ENCODE data around the gene TRIM67. TPM values are rescaled to one million over a fixed set of nuclear protein-coding genes. Genes with fewer than 3 reads are reported as not detected.

TRIM67 gene
- total and polyA plus RNA-seq, 9 donors, result 0.02 to 0.92 (median 0.05) TPM; not detected in 6

- no peak for TF ChIP-seq POLR2A (IDR thresholded peaks at IDR 0.05)
- intact Hi-C loops (cut with DNase I), result no loop called here
- WGBS, 3 donors, result 94 to 96% (median 95%) methylated on average over 7 of the region's 7 CpGs
These were observed 38.0 kb downstream of the TRIM67 start for GRCh38 chr1:231199868-231200267.

GRCh38 chr1:231200388-231201031 is 38.7 kb downstream of the TRIM67 start:
- Histone ChIP-seq H3K36me3 (no peaks in the 10 kb centered on the region), H3K27ac (no peak overlapping the region), H3K27me3 (no peaks in the 10 kb centered on the region), H3K9me3 (no peaks in the 10 kb centered on the region), H3K4me1 (ENCODE audit: insufficient read depth) (no peaks in the 10 kb centered on the region), H3K4me3 (no peak overlapping the region)
- 26 to 32% (median 29%) methylated on average over 8 of the region's 8 CpGs for WGBS, 3 donors
- TF ChIP-seq EP300 (IDR thresholded peaks at IDR 0.05), result no peak
- no peak for TF ChIP-seq CTCF (IDR thresholded peaks at IDR 0.05)
- no peak for TF ChIP-seq POLR2A (IDR thresholded peaks at IDR 0.05)
- DNase-seq, result no peak
- intact Hi-C loops (cut with DNase I), result no loop called here

More at GRCh38 chr1:231199868-231200267, 38.0 kb downstream of the TRIM67 start:
- no peak for DNase-seq
- no peaks in the 10 kb centered on the region for H3K27me3 ChIP-seq
- no peak overlapping the region for H3K27ac ChIP-seq
- H3K4me1 ChIP-seq (ENCODE audit: insufficient read depth), result no peaks in the 10 kb centered on the region
- no peaks in the 10 kb centered on the region for H3K9me3 ChIP-seq
- H3K36me3 ChIP-seq, result no peaks in the 10 kb centered on the region
- H3K4me3 ChIP-seq, result no peak overlapping the region

- no peak overlapping the region for H3K4me3 ChIP-seq
- no peak for DNase-seq
- no peaks in the 10 kb centered on the region for H3K9me3 ChIP-seq
- TF ChIP-seq CTCF (IDR thresholded peaks at IDR 0.05) (no peak), POLR2A (IDR thresholded peaks at IDR 0.05) (no peak), EP300 (IDR thresholded peaks at IDR 0.05) (no peak)
- no peak overlapping the region for H3K27ac ChIP-seq
- no peaks in the 10 kb centered on the region for H3K27me3 ChIP-seq
- no peaks in the 10 kb centered on the region for H3K4me1 ChIP-seq (ENCODE audit: insufficient read depth)
- H3K36me3 ChIP-seq, result no peaks in the 10 kb centered on the region
- 68 to 70% (median 70%) methylated on average over 16 of the region's 16 CpGs for WGBS, 3 donors
- intact Hi-C loops (cut with DNase I), result no loop called here
These were observed 39.6 kb downstream of the TRIM67 start for GRCh38 chr1:231201375-231201978.

GRCh38 chr1:231201979-231202633 is 40.2 kb downstream of the TRIM67 start:
- no peaks in the 10 kb centered on the region for H3K27me3 ChIP-seq
- intact Hi-C loops (cut with DNase I), result no loop called here
- no peaks in the 10 kb centered on the region for H3K9me3 ChIP-seq
- WGBS, 3 donors, result 46 to 54% (median 51%) methylated on average over 5 of the region's 5 CpGs
- H3K36me3 ChIP-seq, result no peaks in the 10 kb centered on the region
- DNase-seq, result no peak
- H3K4me3 ChIP-seq, result no peak overlapping the region
- TF ChIP-seq CTCF (IDR thresholded peaks at IDR 0.05) (no peak), EP300 (IDR thresholded peaks at IDR 0.05) (no peak), POLR2A (IDR thresholded peaks at IDR 0.05) (no peak)
- H3K4me1 ChIP-seq (ENCODE audit: insufficient read depth), result no peaks in the 10 kb centered on the region
- H3K27ac ChIP-seq, result no peak overlapping the region
